Hematopoietic multipotent progenitor cell treated with erythropoietin and hydrocortisone succinate and interleukin-3 and kit ligand, for 4 days (in vitro differentiated cells): Measurements from ENCODE around the gene FAM83C.
"Not testable (repeated sequence)": the region's sequence is repeated elsewhere in the genome, so short reads cannot be mapped to it uniquely, and the experiment has no call there.

ENCODE experiments used
- DNase-seq: peaks from one replicate; pipeline ENCODE4 v3.0.0-alpha.2; 2015

Gene FAM83C

DNA sequence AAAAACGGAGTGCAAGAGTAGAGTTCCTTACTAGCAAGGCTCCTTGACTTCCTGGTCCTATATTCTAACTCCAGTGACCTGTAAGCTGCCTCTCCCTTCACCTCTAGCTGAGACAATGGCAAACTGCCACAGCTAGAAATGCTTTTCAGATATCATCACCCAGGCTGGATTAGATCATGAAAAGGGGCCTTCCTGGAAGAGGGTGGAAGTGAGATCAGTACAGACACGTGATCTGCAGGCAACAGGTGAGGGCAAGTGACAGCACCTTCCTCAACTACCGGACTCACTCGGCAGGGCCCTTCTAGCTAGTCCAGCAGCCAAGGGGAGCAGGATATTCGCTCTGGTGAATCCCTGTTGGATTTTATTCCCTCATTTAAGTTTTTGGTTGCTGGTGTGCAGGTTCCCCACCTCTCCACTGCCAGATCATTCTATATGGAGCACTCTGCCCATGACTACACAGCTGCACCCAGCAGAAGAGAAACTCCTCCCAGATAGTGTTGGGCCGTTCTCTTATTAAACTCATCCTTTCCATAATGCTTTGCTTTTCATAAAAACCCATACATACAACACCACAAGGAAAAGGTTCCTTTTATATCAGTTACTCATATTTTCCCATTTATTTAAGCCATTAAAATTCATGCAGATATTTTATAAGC lies 26.4 kb upstream of the FAM83C start:
- DNase-seq: no peak

GRCh38 chr20:35317416-35318210 lies 25.4 kb upstream of the FAM83C start:
- DNase-seq: no peak

DNA sequence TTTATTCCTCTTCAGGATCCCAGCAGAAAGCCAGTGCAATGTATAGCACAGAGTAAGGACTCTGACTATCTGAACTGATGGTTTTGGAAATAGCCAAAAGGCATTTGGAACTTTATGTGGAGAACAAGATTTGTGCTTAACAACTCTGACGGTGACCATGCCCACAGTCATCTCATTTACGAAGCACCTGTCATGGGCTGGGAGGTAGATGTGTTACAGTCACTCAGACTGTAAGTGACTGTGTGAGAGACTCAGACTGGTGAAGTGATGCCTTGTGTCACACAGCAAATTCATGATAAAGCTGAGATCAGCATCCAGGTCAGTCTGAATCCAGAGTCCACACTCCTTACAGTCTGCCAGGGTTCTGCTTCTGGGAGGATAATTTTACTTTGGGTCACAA lies 23.9 kb upstream of the FAM83C start:
- no peak for DNase-seq

- not testable (repeated sequence) for DNase-seq
These were observed 23.4 kb upstream of the FAM83C start for GRCh38 chr20:35315632-35316020.

DNA sequence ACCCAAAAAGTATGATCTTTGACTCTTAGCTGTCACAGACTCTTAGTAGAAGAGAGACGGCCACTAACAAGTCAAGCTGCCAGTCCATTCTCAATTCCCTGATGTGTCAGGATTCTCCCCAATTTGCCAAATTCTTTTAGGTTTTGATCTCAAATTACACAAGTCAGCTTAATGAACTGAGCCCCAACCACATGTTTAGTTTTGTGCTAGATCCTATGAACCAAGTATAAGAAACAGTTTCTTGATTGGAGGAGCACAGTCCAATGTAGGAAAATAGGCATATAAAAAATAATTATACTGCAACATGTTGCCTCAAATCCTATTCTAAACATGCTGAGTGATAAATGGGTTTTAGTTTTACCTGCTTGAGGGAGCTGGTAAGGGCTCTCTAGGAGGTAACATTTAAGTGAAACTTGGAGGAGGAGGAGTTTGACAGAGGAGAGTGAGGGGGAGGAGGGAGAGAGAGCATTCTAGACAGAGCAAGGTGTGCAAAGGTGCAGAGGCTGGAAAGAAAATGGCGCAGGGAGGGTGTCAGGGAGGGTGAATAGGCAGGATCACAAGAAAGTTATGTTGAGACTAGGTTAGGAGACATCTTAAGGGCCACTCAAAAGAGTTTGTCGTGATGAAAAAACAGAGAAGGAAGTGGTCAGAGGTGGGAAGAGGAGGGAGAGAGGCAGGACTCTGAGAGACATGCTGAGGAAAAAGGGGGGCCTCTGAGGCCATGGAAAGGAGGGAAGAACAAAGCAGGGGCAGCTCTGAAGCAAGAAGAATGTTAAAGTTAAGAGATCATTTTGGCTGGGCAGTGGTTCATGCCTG lies 22.8 kb upstream of the FAM83C start:
- DNase-seq: peak; percentile 27

GRCh38 chr20:35312318-35312717 lies 20.1 kb upstream of the FAM83C start:
- DNase-seq: no peak

GRCh38 chr20:35311822-35312221 lies 19.6 kb upstream of the FAM83C start:
- no peak for DNase-seq

DNA sequence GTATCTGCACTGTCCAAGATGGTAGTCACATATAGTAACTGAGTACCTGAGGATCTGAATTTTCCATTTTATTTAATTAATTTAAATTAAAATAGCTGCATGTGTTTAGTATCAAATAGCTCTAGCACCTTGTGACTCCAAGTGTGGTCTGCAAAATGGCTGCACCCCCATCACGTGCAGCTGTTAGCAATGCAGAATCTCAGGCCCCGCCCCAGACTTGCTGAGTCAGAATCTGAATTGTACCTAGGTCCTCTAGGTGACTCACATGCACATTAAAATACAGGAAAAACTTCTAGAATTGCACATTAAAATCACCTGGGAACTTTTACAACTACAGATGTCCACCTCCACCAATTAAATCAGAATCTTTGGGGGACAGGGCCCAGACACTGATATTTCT lies 19.2 kb upstream of the FAM83C start:
- no peak for DNase-seq

GRCh38 chr20:35307666-35308653 lies 15.7 kb upstream of the FAM83C start:
- DNase-seq: no peak

GRCh38 chr20:35306931-35307517 lies 14.8 kb upstream of the FAM83C start:
- DNase-seq: peak; percentile 73

GRCh38 chr20:35305682-35306556 lies 13.7 kb upstream of the FAM83C start:
- DNase-seq: peak; percentile 62

GRCh38 chr20:35304956-35305355 lies 12.7 kb upstream of the FAM83C start:
- DNase-seq: no peak

DNA sequence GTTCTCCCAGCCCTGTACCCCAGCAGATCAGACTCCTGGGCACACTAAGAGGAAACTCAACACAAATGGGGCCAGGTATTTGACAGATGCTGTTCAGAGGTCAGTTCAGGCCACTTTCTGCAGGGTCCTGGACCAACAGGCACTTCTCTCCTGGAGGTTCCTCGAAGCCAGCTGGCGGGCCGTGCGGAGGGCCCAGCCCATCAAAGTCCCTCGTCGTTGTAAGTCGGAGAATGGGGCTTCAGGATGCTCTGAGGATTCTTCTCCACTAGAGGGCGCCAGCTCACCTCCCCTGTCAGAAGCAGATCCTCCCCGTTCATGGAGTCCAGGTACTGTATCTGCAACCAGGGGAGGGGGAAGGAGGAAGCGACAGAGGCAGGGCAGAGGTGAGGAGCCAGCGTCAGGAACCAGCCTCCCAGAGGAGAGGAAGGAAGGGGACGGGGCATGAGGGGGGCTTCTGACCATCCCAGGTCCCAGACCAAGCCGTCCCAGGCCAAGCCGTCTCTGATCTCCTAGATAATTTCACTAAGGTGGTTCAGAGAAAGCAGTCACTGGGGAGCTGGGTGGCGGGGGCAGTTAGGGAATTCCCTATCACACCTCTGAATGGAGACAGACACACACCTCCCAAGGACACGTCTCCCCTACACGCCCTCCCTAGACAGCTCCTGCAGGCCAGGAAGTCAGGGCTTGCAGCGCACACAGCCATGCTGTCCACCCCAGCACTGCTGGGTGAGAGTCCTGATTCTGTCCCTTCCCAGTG lies 11.7 kb upstream of the FAM83C start:
- peak; percentile 93 for DNase-seq

DNA sequence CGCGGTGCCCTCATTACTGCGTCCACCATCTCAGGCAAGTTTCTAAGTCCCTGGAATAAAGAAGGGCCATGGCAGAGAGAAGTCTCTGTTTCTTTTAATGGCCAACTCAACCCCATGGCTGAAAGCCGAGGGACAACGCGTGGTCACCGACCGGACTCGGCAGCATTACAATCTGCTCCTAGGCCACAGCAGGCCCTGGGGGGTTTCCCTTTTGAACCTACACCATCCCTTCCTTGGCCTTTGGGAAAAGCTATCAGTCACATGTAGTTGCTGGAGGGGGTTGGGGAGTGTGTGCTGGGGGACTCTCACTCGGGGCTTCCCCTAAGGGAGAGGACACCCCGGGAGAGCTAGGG lies 11.1 kb upstream of the FAM83C start:
- DNase-seq: no peak

DNA sequence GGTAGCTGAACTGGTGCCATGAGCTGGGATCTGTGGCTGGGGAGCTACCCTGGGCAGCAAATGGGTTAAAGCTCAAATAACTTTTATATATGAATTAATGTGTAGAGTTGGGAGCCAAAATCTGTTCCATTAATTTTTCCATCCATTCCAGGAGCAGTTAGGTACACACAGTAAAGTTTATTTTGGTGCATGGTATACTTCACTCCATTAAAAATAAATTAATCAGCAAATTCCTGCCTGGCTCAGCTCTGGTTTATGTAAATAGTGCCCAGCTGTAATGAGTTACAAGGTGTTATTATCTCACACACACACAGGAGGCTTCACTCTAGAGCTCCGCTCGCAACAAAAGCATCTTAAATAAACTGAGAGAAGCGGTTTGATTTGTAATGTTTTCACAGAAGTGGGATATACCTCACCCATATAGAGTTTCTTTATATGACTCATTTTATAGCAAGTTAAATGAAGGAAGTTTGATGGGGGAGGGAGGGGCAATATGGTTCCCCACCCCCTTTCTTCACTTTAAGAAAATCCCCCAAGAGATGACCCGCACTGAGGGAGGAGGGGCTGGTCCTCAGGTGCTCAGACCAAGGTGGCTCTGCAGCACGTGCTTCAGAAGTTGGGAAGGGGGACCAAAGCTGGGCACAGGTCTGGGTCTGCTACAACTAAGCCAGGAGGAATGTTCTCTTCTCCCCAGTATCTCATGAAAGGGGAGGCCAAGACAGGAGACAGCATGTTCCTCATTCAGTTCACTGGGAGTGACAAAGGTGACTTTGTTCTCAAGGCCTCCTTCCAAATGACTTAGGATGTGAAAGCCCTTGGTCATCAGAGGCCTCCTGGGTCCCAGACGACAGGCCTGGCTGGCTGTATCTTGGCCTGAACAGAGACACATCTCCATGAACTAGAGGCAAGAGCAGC lies 10.5 kb upstream of the FAM83C start:
- DNase-seq: no peak

DNA sequence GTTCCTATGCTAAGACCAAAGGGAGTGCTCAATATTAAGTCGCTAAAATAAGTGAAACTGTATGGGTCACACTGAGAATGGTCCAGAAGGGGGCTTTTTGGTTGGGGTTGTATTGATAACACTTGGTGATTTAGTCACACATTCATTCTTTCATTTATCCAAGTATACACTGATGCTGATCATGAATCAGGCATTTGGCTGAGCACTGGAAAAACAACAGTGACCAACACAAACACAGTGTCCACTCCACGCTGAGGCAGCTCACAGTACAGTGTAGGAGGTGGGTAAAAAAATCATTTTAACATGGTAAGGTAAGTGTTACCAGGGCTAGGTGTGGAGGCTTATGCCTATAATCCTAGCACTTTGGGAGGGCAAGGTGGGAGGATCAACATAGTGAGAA lies 9.2 kb upstream of the FAM83C start:
- DNase-seq: no peak

DNA sequence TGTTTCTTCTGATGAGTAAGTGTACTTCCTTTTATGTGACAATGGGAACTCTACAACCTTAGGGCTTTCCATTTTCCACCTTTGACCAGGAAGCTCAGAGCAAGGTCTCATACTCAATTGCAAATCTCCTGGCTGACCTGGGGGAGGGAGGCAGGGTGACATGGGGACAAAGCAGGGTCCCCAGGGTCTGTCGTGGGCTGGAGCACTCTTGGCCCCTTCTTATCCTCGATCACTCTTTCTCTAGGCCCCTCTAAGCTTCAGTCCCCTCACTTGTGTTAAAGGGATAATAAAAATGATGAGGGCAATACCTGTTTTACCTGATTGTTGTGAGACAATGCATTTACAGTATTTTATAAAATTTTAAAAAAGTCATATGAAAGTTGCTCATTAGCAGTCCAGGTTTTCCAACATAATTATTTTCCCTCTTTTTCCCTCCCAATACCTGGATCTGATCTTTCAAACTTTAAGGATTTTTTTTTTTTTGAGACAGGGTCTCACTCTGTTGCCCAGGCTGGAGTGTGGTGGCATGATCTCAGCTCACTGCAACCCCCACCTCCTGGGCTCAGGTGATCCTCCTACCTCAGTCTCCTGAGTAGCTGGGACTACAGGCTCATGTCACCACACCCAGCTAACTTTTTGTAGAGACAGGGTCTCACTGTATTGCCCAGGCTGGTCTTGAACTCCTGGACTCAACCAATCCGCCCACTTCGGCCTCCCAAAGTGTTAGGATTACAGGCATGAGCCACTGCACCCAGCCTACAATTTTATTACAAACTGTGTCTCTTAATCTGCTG lies 8.4 kb upstream of the FAM83C start:
- no peak for DNase-seq

DNA sequence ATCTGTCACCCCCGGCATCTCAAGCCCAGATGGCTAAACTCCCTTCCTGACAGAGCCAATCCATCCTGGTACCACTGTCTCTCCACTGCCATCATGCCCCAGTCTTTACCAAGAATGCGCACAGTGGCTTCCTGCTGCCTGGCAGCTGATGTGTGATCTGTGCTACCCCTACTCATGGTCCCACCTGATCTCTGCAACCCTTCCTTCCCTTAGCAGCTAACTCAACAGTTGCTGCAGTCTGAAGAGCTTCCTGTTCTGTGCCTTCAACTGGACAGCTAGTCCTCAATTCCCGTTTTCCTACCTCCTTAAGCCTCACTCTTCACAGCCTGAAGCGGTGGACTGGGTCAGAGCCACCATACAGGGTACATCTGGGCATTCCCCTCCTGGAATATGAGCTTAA lies 7.6 kb upstream of the FAM83C start:
- DNase-seq: no peak
